ENCODE measurements around the gene WDR90.

WDR90 gene

GRCh38 chr16:715477-716199, 66.5 kb downstream of the WDR90 start:
- H3F3A ChIP-seq (ENCODE audit: insufficient read depth, low read length) = no peaks in the 10 kb centered on the region
- H3K79me2 ChIP-seq (ENCODE audit: insufficient read depth, low read length) = no peaks in the 10 kb centered on the region
- H3K36me3 ChIP-seq (ENCODE audit: insufficient read depth, low read length) = no peaks in the 10 kb centered on the region
- H2AFZ ChIP-seq (ENCODE audit: low read length) = no peak overlapping the region
- no peak overlapping the region; the same call in 1 of the 2 replicates for H3K9ac ChIP-seq (ENCODE audit: low read length)
- TF ChIP-seq EZH2 (IDR thresholded peaks at IDR 0.05; ENCODE audit: borderline replicate concordance, low read length) = no peak
- TF ChIP-seq, protein P1, sequence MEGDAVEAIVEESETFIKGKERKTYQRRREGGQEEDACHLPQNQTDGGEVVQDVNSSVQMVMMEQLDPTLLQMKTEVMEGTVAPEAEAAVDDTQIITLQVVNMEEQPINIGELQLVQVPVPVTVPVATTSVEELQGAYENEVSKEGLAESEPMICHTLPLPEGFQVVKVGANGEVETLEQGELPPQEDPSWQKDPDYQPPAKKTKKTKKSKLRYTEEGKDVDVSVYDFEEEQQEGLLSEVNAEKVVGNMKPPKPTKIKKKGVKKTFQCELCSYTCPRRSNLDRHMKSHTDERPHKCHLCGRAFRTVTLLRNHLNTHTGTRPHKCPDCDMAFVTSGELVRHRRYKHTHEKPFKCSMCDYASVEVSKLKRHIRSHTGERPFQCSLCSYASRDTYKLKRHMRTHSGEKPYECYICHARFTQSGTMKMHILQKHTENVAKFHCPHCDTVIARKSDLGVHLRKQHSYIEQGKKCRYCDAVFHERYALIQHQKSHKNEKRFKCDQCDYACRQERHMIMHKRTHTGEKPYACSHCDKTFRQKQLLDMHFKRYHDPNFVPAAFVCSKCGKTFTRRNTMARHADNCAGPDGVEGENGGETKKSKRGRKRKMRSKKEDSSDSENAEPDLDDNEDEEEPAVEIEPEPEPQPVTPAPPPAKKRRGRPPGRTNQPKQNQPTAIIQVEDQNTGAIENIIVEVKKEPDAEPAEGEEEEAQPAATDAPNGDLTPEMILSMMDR (IDR thresholded peaks at IDR 0.05; ENCODE audit: low read length) = peak; percentile 13; the same call in 1 of the 2 replicates
- H3K4me1 ChIP-seq (ENCODE audit: insufficient read depth, low read length, severe bottlenecking) = peaks cover 24% of the 10 kb centered on the region
- H3K9me3 ChIP-seq (ENCODE audit: low read length) = no peaks in the 10 kb centered on the region
- peak overlapping the region; percentile 57 for H3K4me3 ChIP-seq (ENCODE audit: low read depth, low read length, poor library complexity, severe bottlenecking)
- no peaks in the 10 kb centered on the region for H4K20me1 ChIP-seq (ENCODE audit: insufficient read depth, low read length)
- no peak overlapping the region for H3K27ac ChIP-seq (ENCODE audit: low read depth, low read length, poor library complexity, severe bottlenecking)
- peaks cover 22% of the 10 kb centered on the region for H3K27me3 ChIP-seq (ENCODE audit: insufficient read depth, low read length)
- peak overlapping the region; percentile 78 for H3K4me2 ChIP-seq (ENCODE audit: low read length)
- no peaks in the 10 kb centered on the region for H3K9me2 ChIP-seq (ENCODE audit: low read depth, low read length)

- H3K4me1 ChIP-seq (ENCODE audit: insufficient read depth, low read length, severe bottlenecking) = peaks cover 24% of the 10 kb centered on the region
- H3K4me2 ChIP-seq (ENCODE audit: low read length) = peak overlapping the region; percentile 78; the same call in 1 of the 2 replicates
- no peak overlapping the region for H3K4me3 ChIP-seq (ENCODE audit: low read depth, low read length, poor library complexity, severe bottlenecking)
- H4K20me1 ChIP-seq (ENCODE audit: insufficient read depth, low read length) = no peaks in the 10 kb centered on the region
- no peak overlapping the region for H3K27ac ChIP-seq (ENCODE audit: low read depth, low read length, poor library complexity, severe bottlenecking)
- H3K27me3 ChIP-seq (ENCODE audit: insufficient read depth, low read length) = peaks cover 18% of the 10 kb centered on the region
- no peaks in the 10 kb centered on the region for H3K9me2 ChIP-seq (ENCODE audit: low read depth, low read length)
- H3K9me3 ChIP-seq (ENCODE audit: low read length) = no peaks in the 10 kb centered on the region
- no peak for TF ChIP-seq EZH2 (IDR thresholded peaks at IDR 0.05; ENCODE audit: borderline replicate concordance, low read length)
- TF ChIP-seq, protein P1 (IDR thresholded peaks at IDR 0.05; ENCODE audit: low read length) = no peak
- no peak overlapping the region for H2AFZ ChIP-seq (ENCODE audit: low read length)
- H3K9ac ChIP-seq (ENCODE audit: low read length) = no peak overlapping the region
- H3K79me2 ChIP-seq (ENCODE audit: insufficient read depth, low read length) = no peaks in the 10 kb centered on the region
- no peaks in the 10 kb centered on the region for H3F3A ChIP-seq (ENCODE audit: insufficient read depth, low read length)
- no peaks in the 10 kb centered on the region for H3K36me3 ChIP-seq (ENCODE audit: insufficient read depth, low read length)
Observed at GRCh38 chr16:716200-716568, 67.0 kb downstream of the WDR90 start.

DNA sequence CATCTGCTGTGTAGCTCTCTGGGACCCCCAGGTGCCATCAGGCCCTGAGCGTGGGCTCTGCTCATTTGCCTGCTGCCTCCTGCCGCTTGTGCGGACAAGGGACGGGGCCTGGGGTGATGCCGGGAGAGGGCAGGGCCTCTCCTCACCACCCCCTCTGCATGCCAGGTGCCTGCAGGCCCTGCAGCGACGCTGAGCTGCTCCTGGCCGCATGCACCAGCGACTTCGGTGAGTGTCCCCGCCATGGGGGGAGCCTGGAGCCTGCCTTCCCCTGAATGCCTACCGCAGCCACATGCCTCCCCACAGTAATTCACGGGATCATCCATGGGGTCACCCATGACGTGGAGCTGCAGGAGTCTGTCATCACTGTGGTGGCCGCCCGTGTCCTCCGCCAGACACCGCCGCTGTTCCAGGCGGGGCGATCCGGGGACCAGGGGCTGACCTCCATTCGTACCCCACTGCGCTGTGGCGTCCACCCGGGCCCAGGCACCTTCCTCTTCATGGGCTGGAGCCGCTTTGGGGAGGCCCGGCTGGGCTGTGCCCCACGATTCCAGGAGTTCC, 67.7 kb downstream of the WDR90 start:
- H2AFZ ChIP-seq (ENCODE audit: low read length) = no peak overlapping the region
- no peak overlapping the region for H3K4me2 ChIP-seq (ENCODE audit: low read length)
- H3K9me3 ChIP-seq (ENCODE audit: low read length) = no peaks in the 10 kb centered on the region
- H3K27me3 ChIP-seq (ENCODE audit: insufficient read depth, low read length) = peaks cover 18% of the 10 kb centered on the region
- H3F3A ChIP-seq (ENCODE audit: insufficient read depth, low read length) = no peaks in the 10 kb centered on the region
- H3K27ac ChIP-seq (ENCODE audit: low read depth, low read length, poor library complexity, severe bottlenecking) = no peak overlapping the region
- H3K4me1 ChIP-seq (ENCODE audit: insufficient read depth, low read length, severe bottlenecking) = peaks cover 29% of the 10 kb centered on the region
- no peak overlapping the region for H3K4me3 ChIP-seq (ENCODE audit: low read depth, low read length, poor library complexity, severe bottlenecking)
- TF ChIP-seq, protein P1 (IDR thresholded peaks at IDR 0.05; ENCODE audit: low read length) = no peak
- no peaks in the 10 kb centered on the region for H4K20me1 ChIP-seq (ENCODE audit: insufficient read depth, low read length)
- H3K36me3 ChIP-seq (ENCODE audit: insufficient read depth, low read length) = no peaks in the 10 kb centered on the region
- H3K79me2 ChIP-seq (ENCODE audit: insufficient read depth, low read length) = no peaks in the 10 kb centered on the region
- no peak overlapping the region for H3K9ac ChIP-seq (ENCODE audit: low read length)
- no peaks in the 10 kb centered on the region for H3K9me2 ChIP-seq (ENCODE audit: low read depth, low read length)
